Endodermal cell (in vitro differentiated cells): ENCODE results near the gene C1QL4. TPM values are rescaled to one million over a fixed set of nuclear protein-coding genes. Genes with fewer than 3 reads are reported as not detected.

Experiments used
- DNase-seq: peaks from one replicate; pipeline ENCODE4 v3.0.0-alpha.2; 2017
- H3K27ac ChIP-seq: 2 replicates; pipeline ENCODE4 v1.5.1; 2013; ENCODE audit warnings: mild to moderate bottlenecking, low read depth, low read length, moderate library complexity
- H3K27me3 ChIP-seq: 2 replicates; pipeline ENCODE4 v1.6.1; 2013; ENCODE audit warnings: mild to moderate bottlenecking, low read length, moderate library complexity; ENCODE audit not compliant: insufficient read depth, control insufficient read depth, poor library complexity, severe bottlenecking
- H3K36me3 ChIP-seq: 2 replicates; pipeline ENCODE4 v1.7.0; 2013; ENCODE audit warnings: mild to moderate bottlenecking, low read length, moderate library complexity; ENCODE audit not compliant: control insufficient read depth, insufficient read depth
- H3K4me1 ChIP-seq: one replicate; pipeline ENCODE4 v1.7.0; 2013; ENCODE audit warnings: low read length; ENCODE audit not compliant: control insufficient read depth, insufficient read depth
- H3K4me3 ChIP-seq: 2 replicates; pipeline ENCODE4 v1.5.1; 2013; ENCODE audit warnings: mild to moderate bottlenecking, low read length, moderate library complexity
- H3K9ac ChIP-seq: 2 replicates; pipeline ENCODE4 v1.6.1; 2013; ENCODE audit warnings: mild to moderate bottlenecking, low read length, moderate library complexity; ENCODE audit not compliant: poor library complexity, severe bottlenecking; ENCODE audit errors: extremely low read depth
- H3K9me3 ChIP-seq: 2 replicates; pipeline ENCODE4 v1.6.1; 2013; ENCODE audit warnings: mild to moderate bottlenecking, low read length, moderate library complexity; ENCODE audit not compliant: control insufficient read depth
- H3K27ac Mint-ChIP-seq: 2 replicates; pipeline ENCODE4 v1.8.0; 2020; ENCODE audit warnings: mixed read lengths
- H3K27me3 Mint-ChIP-seq: 2 replicates; pipeline ENCODE4 v1.8.0; 2021; ENCODE audit warnings: mild to moderate bottlenecking, mixed read lengths; ENCODE audit not compliant: insufficient read depth
- H3K36me3 Mint-ChIP-seq: 2 replicates; pipeline ENCODE4 v1.8.0; 2020; ENCODE audit warnings: low read depth, mixed read lengths
- H3K4me1 Mint-ChIP-seq: 2 replicates; pipeline ENCODE4 v1.8.0; 2020; ENCODE audit warnings: mixed read lengths
- H3K4me3 Mint-ChIP-seq: 2 replicates; pipeline ENCODE4 v1.8.0; 2020; ENCODE audit warnings: mild to moderate bottlenecking, moderate library complexity, mixed read lengths
- H3K9me3 Mint-ChIP-seq: 2 replicates; pipeline ENCODE4 v1.8.0; 2020; ENCODE audit warnings: mild to moderate bottlenecking, mixed read lengths
- whole genome bisulfite sequencing, 2 experiments: methylation state at CpG; one replicate each; pipeline versions ENCODE4 v1.1.5 to v1.1.7; 2013; ENCODE audit warnings: missing lambda C conversion rate in 2 of 2, mixed read lengths in 1 of 2; ENCODE audit not compliant: insufficient coverage in 1 of 2, insufficient read length in 1 of 2; 5-methylcytosine and 5-hydroxymethylcytosine counted together
- total RNA-seq, 2 donors: library from RNA; stranded (reverse); fragmentation: NEBNext Ultra II Directional in 1 of 2; extraction: Animal tissue kit (Norgen Biotek cat#: 25700) in 1 of 2; gene quantifications; 2 replicates in 1 of 2; 3 replicates in 1 of 2; pipeline ENCODE4 v1.2.1, GENCODE V29; 2021
- TF ChIP-seq, protein P1 (sequence below): fragments of 200-600 bp; sonication (generic); conservative IDR thresholded peaks from 2 replicates; pipeline ENCODE4 v1.5.0; 2021; ENCODE audit warnings: antibody characterized with exemption, mild to moderate bottlenecking

The C1QL4 gene
- total RNA-seq, 2 donors from 2014 or later, result 0.20 to 0.38 TPM

- peaks cover 69% of the 10 kb centered on the region for H3K27me3 ChIP-seq
- no peak overlapping the region for H3K27ac Mint-ChIP-seq
- peaks cover 6% of the 10 kb centered on the region for H3K4me1 Mint-ChIP-seq
- TF ChIP-seq, protein P1, sequence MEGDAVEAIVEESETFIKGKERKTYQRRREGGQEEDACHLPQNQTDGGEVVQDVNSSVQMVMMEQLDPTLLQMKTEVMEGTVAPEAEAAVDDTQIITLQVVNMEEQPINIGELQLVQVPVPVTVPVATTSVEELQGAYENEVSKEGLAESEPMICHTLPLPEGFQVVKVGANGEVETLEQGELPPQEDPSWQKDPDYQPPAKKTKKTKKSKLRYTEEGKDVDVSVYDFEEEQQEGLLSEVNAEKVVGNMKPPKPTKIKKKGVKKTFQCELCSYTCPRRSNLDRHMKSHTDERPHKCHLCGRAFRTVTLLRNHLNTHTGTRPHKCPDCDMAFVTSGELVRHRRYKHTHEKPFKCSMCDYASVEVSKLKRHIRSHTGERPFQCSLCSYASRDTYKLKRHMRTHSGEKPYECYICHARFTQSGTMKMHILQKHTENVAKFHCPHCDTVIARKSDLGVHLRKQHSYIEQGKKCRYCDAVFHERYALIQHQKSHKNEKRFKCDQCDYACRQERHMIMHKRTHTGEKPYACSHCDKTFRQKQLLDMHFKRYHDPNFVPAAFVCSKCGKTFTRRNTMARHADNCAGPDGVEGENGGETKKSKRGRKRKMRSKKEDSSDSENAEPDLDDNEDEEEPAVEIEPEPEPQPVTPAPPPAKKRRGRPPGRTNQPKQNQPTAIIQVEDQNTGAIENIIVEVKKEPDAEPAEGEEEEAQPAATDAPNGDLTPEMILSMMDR, result no peak
- 34 to 53% methylated on average over 12 to 40 of the region's 40 CpGs for WGBS, 2 experiments
- DNase-seq, result peak; percentile 49
- no peak overlapping the region for H3K4me3 ChIP-seq
- H3K4me3 Mint-ChIP-seq, result no peak overlapping the region
- no peaks in the 10 kb centered on the region for H3K4me1 ChIP-seq
- H3K9me3 ChIP-seq, result no peaks in the 10 kb centered on the region
- H3K36me3 Mint-ChIP-seq, result peaks cover 12% of the 10 kb centered on the region
- no peak overlapping the region for H3K9ac ChIP-seq
- no peaks in the 10 kb centered on the region for H3K9me3 Mint-ChIP-seq
- peaks cover 53% of the 10 kb centered on the region for H3K27me3 Mint-ChIP-seq
- H3K27ac ChIP-seq, result no peak overlapping the region
- H3K36me3 ChIP-seq, result peaks cover 27% of the 10 kb centered on the region
These were observed 4.1 kb downstream of the C1QL4 start for GRCh38 chr12:49332891-49333371.

- 62 to 81% methylated on average over 11 to 17 of the region's 17 CpGs for WGBS, 2 experiments
- H3K4me1 ChIP-seq, result no peaks in the 10 kb centered on the region
- H3K9me3 Mint-ChIP-seq, result no peaks in the 10 kb centered on the region
- H3K4me1 Mint-ChIP-seq, result peaks cover 2% of the 10 kb centered on the region
- H3K4me3 Mint-ChIP-seq, result no peak overlapping the region
- no peak overlapping the region for H3K27ac Mint-ChIP-seq
- no peak for DNase-seq
- peaks cover 16% of the 10 kb centered on the region for H3K36me3 Mint-ChIP-seq
- no peak overlapping the region for H3K27ac ChIP-seq
- no peak overlapping the region for H3K4me3 ChIP-seq
- no peak overlapping the region for H3K9ac ChIP-seq
- no peaks in the 10 kb centered on the region for H3K9me3 ChIP-seq
- peaks cover 31% of the 10 kb centered on the region for H3K36me3 ChIP-seq
- H3K27me3 ChIP-seq, result peaks cover 64% of the 10 kb centered on the region
- H3K27me3 Mint-ChIP-seq, result peaks cover 48% of the 10 kb centered on the region
- TF ChIP-seq, protein P1, result no peak
These were observed 4.5 kb downstream of the C1QL4 start for GRCh38 chr12:49332441-49332861.

DNA sequence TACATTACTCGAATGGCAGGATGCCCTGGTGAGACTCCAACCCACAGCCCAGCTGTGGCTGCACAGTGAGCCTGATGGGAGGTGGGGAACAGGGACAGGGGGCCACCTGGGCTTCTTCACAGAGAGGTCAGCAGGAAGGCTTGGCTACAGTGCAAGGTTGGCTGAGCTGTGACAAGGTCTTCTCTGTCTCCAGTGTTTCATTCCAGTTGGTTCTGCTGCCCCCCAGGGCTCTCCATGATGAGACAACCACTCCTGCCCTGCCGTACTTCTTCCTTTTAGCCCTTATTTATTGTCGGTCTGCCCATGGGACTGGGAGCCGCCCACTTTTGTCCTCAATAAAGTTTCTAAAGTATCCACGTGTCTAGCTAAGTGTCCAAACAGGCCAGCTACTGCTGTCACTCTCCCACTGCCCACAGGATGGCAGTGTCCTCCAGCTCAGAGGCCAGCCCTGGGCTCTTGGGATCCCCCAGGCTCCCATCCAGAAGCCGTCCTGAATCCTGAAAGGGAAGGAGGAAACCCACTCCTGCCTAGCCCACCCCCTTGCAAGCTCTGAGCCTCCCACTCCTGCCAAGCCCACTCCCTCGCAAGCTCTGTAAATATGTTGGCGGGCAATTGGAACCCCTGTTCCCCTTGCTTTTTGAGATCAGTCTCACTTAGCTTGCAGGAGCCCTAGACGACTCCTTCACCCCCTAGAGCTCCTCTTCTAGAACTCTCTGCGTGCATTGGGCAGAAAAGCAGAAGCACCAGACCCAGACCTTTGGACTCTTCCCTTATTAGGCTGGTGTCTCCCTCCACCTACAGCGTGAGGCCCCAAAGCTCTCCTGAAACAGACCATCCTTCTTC, 5.4 kb downstream of the C1QL4 start:
- H3K9ac ChIP-seq, result no peak overlapping the region
- WGBS, 2 experiments, result 70 to 71% methylated on average over 7 to 11 of the region's 11 CpGs
- H3K4me3 Mint-ChIP-seq, result no peak overlapping the region

More for the DNA sequence above, 5.4 kb downstream of the C1QL4 start:
- TF ChIP-seq, protein P1, result peak; percentile 83
- Mint-ChIP-seq H3K27me3 (peaks cover 40% of the 10 kb centered on the region), H3K36me3 (peaks cover 23% of the 10 kb centered on the region), H3K4me1 (no peaks in the 10 kb centered on the region), H3K27ac (no peak overlapping the region), H3K9me3 (no peaks in the 10 kb centered on the region)
- Histone ChIP-seq H3K27me3 (peaks cover 55% of the 10 kb centered on the region), H3K27ac (no peak overlapping the region), H3K4me3 (no peak overlapping the region), H3K36me3 (peaks cover 39% of the 10 kb centered on the region), H3K4me1 (no peaks in the 10 kb centered on the region), H3K9me3 (no peaks in the 10 kb centered on the region)
- DNase-seq, result peak; percentile 92
